GM18508 (cell line): ENCODE data around the gene TNFSF4.

ENCODE experiments used
- ATAC-seq: cut with Tn5 transposase; IDR thresholded peaks from one replicate; pipeline ENCODE4 v1.9.1; 2021; ENCODE audit warnings: moderate number of reproducible peaks; ENCODE audit not compliant: insufficient read depth, unreplicated experiment

TNFSF4 gene

GRCh38 chr1:173212952-173213491, 5.9 kb upstream of the TNFSF4 start:
- peak; percentile 82 for ATAC-seq

- ATAC-seq: no peak
Observed at GRCh38 chr1:173210716-173211231, 3.6 kb upstream of the TNFSF4 start.

- no peak for ATAC-seq
Observed at GRCh38 chr1:173210283-173210682, 3.2 kb upstream of the TNFSF4 start.

GRCh38 chr1:173208868-173209267, 1.7 kb upstream of the TNFSF4 start:
- no peak for ATAC-seq

- no peak for ATAC-seq
Observed at GRCh38 chr1:173208146-173208545, 1.0 kb upstream of the TNFSF4 start.

- ATAC-seq: no peak
Observed at GRCh38 chr1:173205146-173206051, 1.7 kb downstream of the TNFSF4 start.

- ATAC-seq: no peak
Observed at GRCh38 chr1:173204693-173205092, 2.4 kb downstream of the TNFSF4 start.

- ATAC-seq: no peak
Observed at GRCh38 chr1:173202424-173203145, 4.5 kb downstream of the TNFSF4 start.

- ATAC-seq: no peak
Observed at GRCh38 chr1:173201969-173202368, 5.2 kb downstream of the TNFSF4 start.

GRCh38 chr1:173195596-173196088, 11.5 kb downstream of the TNFSF4 start:
- ATAC-seq: peak; percentile 63

GRCh38 chr1:173193639-173194038, 13.5 kb downstream of the TNFSF4 start:
- ATAC-seq: no peak

- ATAC-seq: no peak
Observed at GRCh38 chr1:173191011-173191705, 16.0 kb downstream of the TNFSF4 start.

GRCh38 chr1:173190101-173190936, 16.8 kb downstream of the TNFSF4 start:
- ATAC-seq: no peak

GRCh38 chr1:173187671-173188237, 19.4 kb downstream of the TNFSF4 start:
- no peak for ATAC-seq

- ATAC-seq: no peak
Observed at GRCh38 chr1:173181791-173182190, 25.3 kb downstream of the TNFSF4 start.

- ATAC-seq: no peak
Observed at GRCh38 chr1:173176246-173176645, 30.9 kb downstream of the TNFSF4 start.

- ATAC-seq: no peak
Observed at GRCh38 chr1:173175514-173176145, 31.5 kb downstream of the TNFSF4 start.

- ATAC-seq: no peak
Observed at GRCh38 chr1:173173388-173173787, 33.7 kb downstream of the TNFSF4 start.

GRCh38 chr1:173171152-173171551, 36.0 kb downstream of the TNFSF4 start:
- no peak for ATAC-seq
